GM21515 (cell line): Measurements from ENCODE around the gene BCAR1.
"Not testable (repeated sequence)": the region's sequence is repeated elsewhere in the genome, so short reads cannot be mapped to it uniquely, and the experiment has no call there.

Experiments used
- ATAC-seq: cut with Tn5 transposase; IDR thresholded peaks from one replicate; pipeline ENCODE4 v1.9.1; 2021; ENCODE audit not compliant: unreplicated experiment

The BCAR1 gene

GRCh38 chr16:75256059-75256571 lies 4.7 kb upstream of the BCAR1 start:
- no peak for ATAC-seq

DNA sequence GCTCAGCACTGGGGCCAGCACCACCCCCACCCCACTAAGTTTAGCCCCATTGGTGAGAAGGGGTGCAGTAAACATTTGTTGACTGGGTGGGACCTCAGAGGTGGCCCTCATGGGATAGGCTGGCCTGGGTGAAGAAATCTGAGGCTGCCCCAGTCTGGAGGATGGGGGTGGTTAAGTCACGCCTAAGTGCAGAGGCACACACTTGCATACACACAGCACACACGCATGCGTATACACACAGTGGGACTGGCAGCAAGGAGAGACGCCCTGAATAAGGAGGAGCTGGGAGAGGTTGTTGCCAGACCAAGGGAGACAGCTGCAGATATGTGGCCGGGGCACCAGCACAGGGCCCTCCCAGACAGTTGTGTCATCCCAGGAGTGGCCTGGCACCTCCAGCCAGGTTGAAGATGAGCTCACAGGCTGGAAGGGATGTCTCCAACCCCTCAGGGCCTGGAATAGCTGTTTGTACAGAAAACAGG lies 3.0 kb upstream of the BCAR1 start:
- ATAC-seq: no peak

GRCh38 chr16:75252946-75253911 lies 1.8 kb upstream of the BCAR1 start:
- no peak for ATAC-seq

DNA sequence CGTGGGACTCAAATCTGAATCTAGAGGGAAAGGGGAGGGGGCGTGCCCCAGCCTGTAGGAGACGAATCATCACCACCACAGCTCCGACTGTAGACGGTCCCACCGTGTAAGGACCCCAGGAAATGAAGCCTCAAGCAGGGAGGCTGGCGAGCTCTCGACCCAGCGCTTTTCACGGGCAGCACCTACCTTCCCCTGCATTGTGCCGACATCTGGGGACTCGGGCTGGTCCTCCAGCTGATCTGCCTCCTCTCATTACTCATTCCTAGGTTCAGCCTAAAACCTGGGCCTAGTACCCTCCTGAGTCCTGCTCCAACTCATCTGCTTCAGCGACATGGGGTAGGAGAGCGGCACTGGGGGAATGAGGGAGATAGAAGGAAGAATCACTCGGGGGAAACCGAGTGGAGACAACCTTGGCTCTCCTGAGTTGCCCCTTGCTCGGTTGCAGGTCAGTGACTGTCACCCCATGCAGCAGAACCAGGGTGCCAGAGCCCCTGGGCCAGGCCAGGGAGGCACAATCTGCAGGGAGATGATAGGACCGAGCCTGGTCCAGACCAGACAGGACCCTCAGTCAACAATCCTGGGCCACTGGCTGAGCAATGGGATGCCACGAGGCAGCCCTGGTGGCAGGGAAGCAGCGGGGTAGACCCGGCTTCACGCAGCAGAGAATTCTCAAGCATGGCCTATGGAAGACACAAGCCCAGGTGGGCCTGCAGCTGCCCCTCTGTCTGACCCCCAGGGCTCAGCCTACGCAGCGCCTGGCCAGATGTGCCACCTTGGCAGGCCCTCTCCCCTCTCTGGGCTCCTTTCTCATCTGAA lies 833 bp upstream of the BCAR1 start:
- ATAC-seq: no peak

GRCh38 chr16:75250809-75251279 lies 580 bp downstream of the BCAR1 start:
- ATAC-seq: peak; percentile 31

DNA sequence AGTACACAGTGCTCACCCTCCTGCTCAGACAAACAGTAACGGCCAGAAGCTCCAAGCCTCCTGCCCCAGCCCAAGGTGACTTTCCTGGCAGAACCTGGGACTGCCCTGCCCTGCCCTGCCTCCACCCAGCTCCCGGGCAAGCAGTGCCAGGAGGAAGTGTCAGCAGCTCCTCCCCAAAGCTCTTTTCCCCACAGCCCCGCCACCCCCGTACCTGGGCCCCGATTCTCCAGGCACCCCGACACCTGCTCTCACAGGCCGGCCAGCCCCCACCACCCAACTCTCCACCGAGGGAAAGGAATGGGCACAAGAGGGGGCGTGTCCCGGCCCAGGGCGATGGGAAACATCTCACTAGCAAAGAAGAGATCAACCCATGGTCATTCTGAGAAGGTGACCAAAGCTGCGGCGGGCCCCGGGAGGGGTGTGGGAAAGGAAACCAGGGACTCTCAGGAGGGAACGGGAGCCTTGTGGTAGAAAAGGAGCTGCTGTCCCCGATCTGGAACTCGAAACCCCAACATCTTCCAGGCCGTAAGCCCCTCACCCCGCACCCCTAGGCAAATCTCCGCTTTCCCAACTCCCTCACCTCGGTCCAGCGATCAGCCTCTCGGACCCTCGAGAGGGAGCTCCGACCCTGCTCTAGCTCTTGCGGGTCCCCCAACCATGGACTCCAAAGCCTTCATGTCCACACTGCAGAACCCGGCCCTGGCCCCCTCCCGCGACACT lies 1.2 kb downstream of the BCAR1 start:
- no peak for ATAC-seq

DNA sequence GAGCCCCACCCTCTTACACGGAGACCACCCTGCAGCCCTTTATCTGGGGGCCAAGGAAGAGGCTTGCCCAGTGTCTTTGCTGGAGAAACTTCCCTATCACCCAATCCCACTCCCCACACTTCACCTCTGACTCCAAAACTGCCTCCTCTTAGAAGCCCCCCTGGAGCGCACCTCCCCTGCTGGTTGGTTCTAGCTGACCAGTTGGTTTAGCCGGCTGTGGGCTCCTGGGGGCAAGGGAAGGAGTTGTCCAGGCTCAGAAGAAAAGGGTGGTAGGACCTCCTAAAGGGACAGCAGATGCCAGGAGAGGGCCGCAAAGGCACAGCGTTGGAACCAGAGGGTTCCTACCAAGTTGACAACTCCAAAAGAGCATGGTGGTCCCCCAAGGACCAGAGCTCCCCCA lies 2.0 kb downstream of the BCAR1 start:
- ATAC-seq: no peak

GRCh38 chr16:75248536-75249380 lies 2.7 kb downstream of the BCAR1 start:
- ATAC-seq: no peak

GRCh38 chr16:75248142-75248535 lies 3.3 kb downstream of the BCAR1 start:
- ATAC-seq: no peak

- no peak for ATAC-seq
These were observed 4.2 kb downstream of the BCAR1 start for GRCh38 chr16:75247249-75247648.

DNA sequence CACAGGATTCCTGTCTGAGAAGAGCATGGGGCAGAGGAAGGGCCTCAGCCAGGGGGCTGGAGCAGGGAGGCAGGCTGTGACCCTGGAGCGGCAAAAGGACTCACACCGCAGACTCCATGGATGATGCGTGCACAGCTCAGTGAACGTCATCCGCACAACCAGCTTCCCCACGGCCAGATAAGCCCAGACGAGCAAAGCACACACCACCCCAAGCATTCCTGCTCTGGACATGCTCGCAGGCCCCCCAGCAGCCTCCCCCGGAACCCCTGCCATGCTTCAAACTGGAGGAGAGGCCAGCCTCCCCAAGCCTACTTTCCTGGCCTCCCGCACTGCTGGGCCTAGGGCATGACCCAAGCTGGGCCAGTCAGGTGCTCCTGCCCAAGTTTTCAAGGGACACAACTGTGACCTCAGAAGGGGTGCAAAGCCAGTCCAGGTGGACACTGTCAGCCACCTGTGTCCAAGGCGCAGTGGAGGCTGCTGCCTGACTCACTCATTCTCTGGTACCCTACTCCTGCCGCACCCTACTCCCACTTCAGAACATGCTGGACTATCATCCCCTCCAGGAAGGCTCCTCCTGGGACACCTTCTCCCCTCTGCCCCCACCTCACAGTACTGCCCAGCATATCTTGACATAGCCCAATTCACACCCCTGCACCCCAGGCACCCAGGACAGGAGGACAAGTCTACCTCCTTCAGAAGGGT lies 4.8 kb downstream of the BCAR1 start:
- ATAC-seq: no peak

GRCh38 chr16:75244844-75245758 lies 6.3 kb downstream of the BCAR1 start:
- ATAC-seq: no peak

GRCh38 chr16:75244225-75244809 lies 7.1 kb downstream of the BCAR1 start:
- ATAC-seq: no peak

DNA sequence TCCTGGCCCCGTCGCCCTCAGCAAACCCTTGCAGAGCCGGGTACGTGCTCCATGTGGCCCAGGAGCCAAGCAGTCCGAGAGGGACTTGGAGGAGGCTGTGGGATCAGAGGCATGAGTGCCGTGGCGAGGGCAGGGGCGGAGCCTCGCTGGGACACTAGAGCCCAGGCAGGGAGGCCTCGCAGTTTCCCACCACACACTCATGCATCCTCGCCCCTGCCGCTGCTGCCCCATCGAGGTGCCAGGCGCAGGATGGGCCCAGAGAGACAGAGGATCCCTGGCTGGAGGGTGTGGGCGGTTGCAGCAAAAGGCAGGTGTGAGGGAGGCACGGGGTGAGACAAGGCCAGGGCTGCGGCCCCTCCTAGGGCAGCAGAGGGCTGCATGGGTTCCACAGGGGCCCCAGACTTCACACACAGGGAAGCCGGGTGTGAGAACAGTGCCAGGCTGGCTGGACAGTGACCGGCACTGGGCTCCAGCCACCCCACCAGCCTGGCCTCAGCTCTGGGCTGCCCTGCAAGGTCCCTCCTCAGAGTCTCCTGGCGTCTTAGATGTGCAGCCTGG lies 7.7 kb downstream of the BCAR1 start:
- no peak for ATAC-seq

- ATAC-seq: not testable (repeated sequence)
These were observed 8.9 kb downstream of the BCAR1 start for GRCh38 chr16:75242436-75243078.

DNA sequence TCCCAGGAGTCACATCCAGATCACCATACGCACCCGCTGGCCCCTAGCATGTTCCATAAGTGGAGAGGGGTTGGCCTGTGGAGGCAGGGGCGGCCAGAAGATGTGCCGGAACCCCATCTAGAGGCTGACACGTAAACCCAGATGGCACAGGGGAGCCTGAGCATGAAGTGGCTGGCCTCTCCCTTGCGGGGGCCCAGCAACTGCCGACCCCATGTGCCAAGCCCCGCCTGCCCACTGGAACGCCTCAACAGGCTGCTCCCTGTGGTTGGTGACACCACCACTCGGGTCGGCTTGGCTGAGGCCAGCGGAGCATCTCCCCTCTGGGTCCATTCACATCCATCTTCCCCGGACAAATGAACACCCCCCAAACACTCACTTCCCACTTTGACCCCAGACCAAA lies 9.5 kb downstream of the BCAR1 start:
- no peak for ATAC-seq

DNA sequence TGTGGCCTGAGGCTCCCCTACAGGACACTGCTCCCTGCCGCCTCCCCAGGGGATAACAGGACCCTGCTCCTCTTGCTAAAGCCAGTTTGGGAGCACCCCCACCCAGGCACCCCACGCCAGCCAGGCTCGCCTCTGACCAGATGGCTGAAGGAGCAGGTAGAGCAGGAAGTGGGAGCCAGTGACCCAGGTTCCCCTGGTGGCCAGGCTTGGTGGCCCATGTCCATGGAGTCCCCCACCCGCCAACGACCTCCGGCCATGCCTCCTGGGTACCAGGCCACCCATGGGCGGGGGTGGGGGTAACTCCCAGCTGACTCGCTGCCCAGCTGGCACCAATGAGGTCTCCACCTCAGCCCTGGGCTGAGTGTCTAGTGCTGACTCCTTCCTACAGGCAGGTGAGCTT lies 10.0 kb downstream of the BCAR1 start:
- no peak for ATAC-seq
